Activated T-helper 2 cell treated with anti-CD3 and anti-CD28 coated beads, Interferon-gamma antibody, Interleukin-2, Interleukin-4, amounts not matched to agents 10 μg/mL and 5 μg/mL and 100 μg/mL, durations not matched to agents 14 hours and 24 hours and 36 hours (primary cell): ENCODE measurements around the gene UTS2B. TPM values are rescaled to one million over a fixed set of nuclear protein-coding genes. Genes with fewer than 3 reads are reported as not detected.

Experiments
- DNase-seq: peaks from one replicate; pipeline ENCODE4 v3.0.0; 2021; ENCODE audit warnings: low spot score
- H3K27ac Mint-ChIP-seq: one replicate; pipeline ENCODE4 v1.8.0; 2021; ENCODE audit warnings: mixed read lengths
- H3K27me3 Mint-ChIP-seq: one replicate; pipeline ENCODE4 v1.8.0; 2021; ENCODE audit warnings: low read depth, mixed read lengths
- H3K36me3 Mint-ChIP-seq: one replicate; pipeline ENCODE4 v1.8.0; 2021; ENCODE audit warnings: low read depth, mixed read lengths
- H3K4me1 Mint-ChIP-seq: one replicate; pipeline ENCODE4 v1.8.0; 2021; ENCODE audit warnings: low read depth, mixed read lengths
- H3K4me3 Mint-ChIP-seq: one replicate; pipeline ENCODE4 v1.8.0; 2021; ENCODE audit warnings: low read depth, mild to moderate bottlenecking, moderate library complexity, mixed read lengths
- H3K9me3 Mint-ChIP-seq: one replicate; pipeline ENCODE4 v1.8.0; 2021; ENCODE audit warnings: mixed read lengths
- intact Hi-C: fragments of 100-400 bp; cut with micrococcal nuclease; formaldehyde crosslinking; loops from one replicate; pipeline ENCODE4 v1.15.1; 2023
- total RNA-seq: library from RNA; stranded (reverse); gene quantifications from 2 replicates; pipeline ENCODE4 v1.2.3, GENCODE V29; 2022

UTS2B gene
- total RNA-seq, 1 donor from 2014 or later, result 0.37 TPM

GRCh38 chr3:191235331-191236314 is 94.7 kb downstream of the UTS2B start:
- H3K27me3 Mint-ChIP-seq, result no peaks in the 10 kb centered on the region
- H3K4me1 Mint-ChIP-seq, result peaks cover 3% of the 10 kb centered on the region
- H3K27ac Mint-ChIP-seq, result no peak overlapping the region
- H3K4me3 Mint-ChIP-seq, result no peak overlapping the region
- no peak for DNase-seq
- H3K9me3 Mint-ChIP-seq, result no peaks in the 10 kb centered on the region
- intact Hi-C loops, result no loop called here
- H3K36me3 Mint-ChIP-seq, result no peaks in the 10 kb centered on the region

GRCh38 chr3:191234216-191234615 is 96.1 kb downstream of the UTS2B start:
- Mint-ChIP-seq H3K9me3 (no peaks in the 10 kb centered on the region), H3K4me1 (peaks cover 3% of the 10 kb centered on the region), H3K27me3 (no peaks in the 10 kb centered on the region), H3K4me3 (no peak overlapping the region), H3K36me3 (no peaks in the 10 kb centered on the region), H3K27ac (no peak overlapping the region)
- intact Hi-C loops, result no loop called here
- DNase-seq, result no peak

GRCh38 chr3:191227541-191227940 is 102.8 kb downstream of the UTS2B start:
- no peak for DNase-seq
- H3K4me1 Mint-ChIP-seq, result no peaks in the 10 kb centered on the region
- no peak overlapping the region for H3K4me3 Mint-ChIP-seq
- H3K36me3 Mint-ChIP-seq, result no peaks in the 10 kb centered on the region
- no peaks in the 10 kb centered on the region for H3K9me3 Mint-ChIP-seq
- intact Hi-C loops, result no loop called here
- no peak overlapping the region for H3K27ac Mint-ChIP-seq
- H3K27me3 Mint-ChIP-seq, result no peaks in the 10 kb centered on the region

GRCh38 chr3:191221638-191222037 is 108.7 kb downstream of the UTS2B start:
- H3K9me3 Mint-ChIP-seq, result peaks cover 3% of the 10 kb centered on the region
- no peak overlapping the region for H3K4me3 Mint-ChIP-seq
- H3K27me3 Mint-ChIP-seq, result no peaks in the 10 kb centered on the region
- no peaks in the 10 kb centered on the region for H3K36me3 Mint-ChIP-seq
- H3K4me1 Mint-ChIP-seq, result no peaks in the 10 kb centered on the region
- DNase-seq, result no peak
- intact Hi-C loops, result no loop called here
- H3K27ac Mint-ChIP-seq, result no peak overlapping the region

GRCh38 chr3:191220908-191221307 is 109.4 kb downstream of the UTS2B start:
- H3K36me3 Mint-ChIP-seq, result no peaks in the 10 kb centered on the region
- H3K27ac Mint-ChIP-seq, result no peak overlapping the region
- intact Hi-C loops, result no loop called here
- no peaks in the 10 kb centered on the region for H3K4me1 Mint-ChIP-seq
- H3K9me3 Mint-ChIP-seq, result peaks cover 3% of the 10 kb centered on the region
- H3K27me3 Mint-ChIP-seq, result no peaks in the 10 kb centered on the region
- no peak for DNase-seq
- H3K4me3 Mint-ChIP-seq, result no peak overlapping the region

GRCh38 chr3:191217301-191217700 is 113.0 kb downstream of the UTS2B start:
- Mint-ChIP-seq H3K27me3 (no peaks in the 10 kb centered on the region), H3K4me1 (no peaks in the 10 kb centered on the region), H3K27ac (no peak overlapping the region), H3K36me3 (no peaks in the 10 kb centered on the region), H3K9me3 (peaks cover 3% of the 10 kb centered on the region), H3K4me3 (no peak overlapping the region)
- intact Hi-C loops, result no loop called here
- no peak for DNase-seq

Other genes starting within 250 kb of the UTS2B start
- gene OSTN, start 131.3 kb downstream of the UTS2B start, total RNA-seq, result not detected in 2 replicates
- 28.5 and 32.1 TPM in 2 replicates for gene CCDC50, start 1.1 kb downstream of the UTS2B start, total RNA-seq
- not detected in 2 replicates for gene PYDC2, start 130.6 kb upstream of the UTS2B start, total RNA-seq